Stimulated activated CD4-positive, alpha-beta T cell treated with anti-CD3 and anti-CD28 coated beads, Interleukin-2, amount 100 ng/mL, for 24 hours (primary cell): ENCODE data around the gene SLC37A4.
"Not testable (repeated sequence)": the region's sequence is repeated elsewhere in the genome, so short reads cannot be mapped to it uniquely, and the experiment has no call there.

Experiments used
- DNase-seq, 2 donors: peaks; one replicate each; pipeline ENCODE4 v3.0.0-alpha.2; 2020

The SLC37A4 gene

GRCh38 chr11:119016216-119017009 lies 14.3 kb downstream of the SLC37A4 start:
- no peak for DNase-seq

- DNase-seq, result no peak
Observed at GRCh38 chr11:119015054-119015611, 15.5 kb downstream of the SLC37A4 start.

- no peak for DNase-seq
Observed at GRCh38 chr11:119014209-119014924, 16.3 kb downstream of the SLC37A4 start.

- DNase-seq, result no peak
Observed at GRCh38 chr11:119012629-119013170, 18.0 kb downstream of the SLC37A4 start.

- no peak for DNase-seq
Observed at GRCh38 chr11:119011476-119012053, 19.1 kb downstream of the SLC37A4 start.

- DNase-seq, result no peak
Observed at GRCh38 chr11:119006656-119007055, 24.0 kb downstream of the SLC37A4 start.

- no peak for DNase-seq
Observed at GRCh38 chr11:119000906-119001305, 29.8 kb downstream of the SLC37A4 start.

GRCh38 chr11:118998822-118999221 lies 31.9 kb downstream of the SLC37A4 start:
- no peak for DNase-seq

- DNase-seq, result no peak
Observed at GRCh38 chr11:118998388-118998717, 32.3 kb downstream of the SLC37A4 start.

- DNase-seq, result peak; percentile 95 to 98
Observed at GRCh38 chr11:118997627-118998387, 32.9 kb downstream of the SLC37A4 start, which contains the start of gene CENATAC. Gene CENATAC (plus strand): TSS chr11:118998138. CDS start chr11:118998198, 60 bp downstream.

GRCh38 chr11:118996926-118997626 lies 33.6 kb downstream of the SLC37A4 start:
- DNase-seq, result peak; percentile 40 to 50

GRCh38 chr11:118991486-118992038 lies 39.1 kb downstream of the SLC37A4 start:
- not testable (repeated sequence) for DNase-seq

GRCh38 chr11:118988280-118988679 lies 42.4 kb downstream of the SLC37A4 start:
- no peak for DNase-seq

- no peak for DNase-seq
Observed at GRCh38 chr11:118984825-118985224, 45.9 kb downstream of the SLC37A4 start.

GRCh38 chr11:118984337-118984736 lies 46.3 kb downstream of the SLC37A4 start:
- DNase-seq, result not testable (repeated sequence)

- no peak for DNase-seq
Observed at GRCh38 chr11:118980191-118980881, 50.3 kb downstream of the SLC37A4 start.

GRCh38 chr11:118979434-118979833 lies 51.2 kb downstream of the SLC37A4 start:
- no peak for DNase-seq

GRCh38 chr11:118975771-118976709 lies 54.6 kb downstream of the SLC37A4 start:
- no peak for DNase-seq
